ENCODE results near the gene TYW1B. TPM values are rescaled to one million over a fixed set of nuclear protein-coding genes. Genes with fewer than 3 reads are reported as not detected.
"Not testable (repeated sequence)": the region's sequence is repeated elsewhere in the genome, so short reads cannot be mapped to it uniquely, and the experiment has no call there.

Gene TYW1B
- total and polyA plus RNA-seq, 4 donors: 0.90 to 10.1 (median 1.6) TPM

- not testable (repeated sequence) for H3K4me1 ChIP-seq (ENCODE audit: control insufficient read depth in 5 of 5, insufficient read depth in 5 of 5, low read length in 5 of 5); H3K9ac ChIP-seq (ENCODE audit: insufficient read depth in 1 of 2, low read length in 2 of 2); H3K9me3 ChIP-seq (ENCODE audit: control insufficient read depth in 4 of 4, insufficient read depth in 3 of 4, low read length in 3 of 4); H3K27me3 ChIP-seq (ENCODE audit: control insufficient read depth in 3 of 3, insufficient read depth in 3 of 3, low read length in 2 of 3); ATAC-seq (ENCODE audit: insufficient read depth, low FRiP score); H3K36me3 ChIP-seq (ENCODE audit: control insufficient read depth in 4 of 4, insufficient read depth in 4 of 4, low read length in 4 of 4); H3K27ac ChIP-seq (ENCODE audit: low read depth in 1 of 2, low read length in 1 of 2); H3K4me3 ChIP-seq
- peak in 2 of 3 donors; percentile 19 to 38 for DNase-seq
- WGBS, 2 donors: 65 to 73% methylated on average over 10 of the region's 11 CpGs
These were observed 4.0 kb downstream of the TYW1B start for GRCh38 chr7:72823765-72824732.

GRCh38 chr7:72822497-72822896 lies 5.5 kb downstream of the TYW1B start:
- H3K9me3 ChIP-seq (ENCODE audit: control insufficient read depth in 4 of 4, insufficient read depth in 3 of 4, low read length in 3 of 4); H3K4me1 ChIP-seq (ENCODE audit: control insufficient read depth in 5 of 5, insufficient read depth in 5 of 5, low read length in 5 of 5); H3K27me3 ChIP-seq (ENCODE audit: control insufficient read depth in 3 of 3, insufficient read depth in 3 of 3, low read length in 2 of 3); H3K27ac ChIP-seq (ENCODE audit: low read depth in 1 of 2, low read length in 1 of 2); H3K4me3 ChIP-seq; ATAC-seq (ENCODE audit: insufficient read depth, low FRiP score); DNase-seq; H3K9ac ChIP-seq (ENCODE audit: insufficient read depth in 1 of 2, low read length in 2 of 2); H3K36me3 ChIP-seq (ENCODE audit: control insufficient read depth in 4 of 4, insufficient read depth in 4 of 4, low read length in 4 of 4): not testable (repeated sequence)
- 92 to 99% methylated on average over 3 of the region's 3 CpGs for WGBS, 2 donors

- H3K9ac ChIP-seq (ENCODE audit: insufficient read depth in 1 of 2, low read length in 2 of 2); H3K27me3 ChIP-seq (ENCODE audit: control insufficient read depth in 3 of 3, insufficient read depth in 3 of 3, low read length in 2 of 3); H3K4me1 ChIP-seq (ENCODE audit: control insufficient read depth in 5 of 5, insufficient read depth in 5 of 5, low read length in 5 of 5); H3K36me3 ChIP-seq (ENCODE audit: control insufficient read depth in 4 of 4, insufficient read depth in 4 of 4, low read length in 4 of 4); ATAC-seq (ENCODE audit: insufficient read depth, low FRiP score); H3K27ac ChIP-seq (ENCODE audit: low read depth in 1 of 2, low read length in 1 of 2); DNase-seq; H3K4me3 ChIP-seq; H3K9me3 ChIP-seq (ENCODE audit: control insufficient read depth in 4 of 4, insufficient read depth in 3 of 4, low read length in 3 of 4): not testable (repeated sequence)
- WGBS, 2 donors: 75 to 92% methylated on average over 10 of the region's 10 CpGs
These were observed 9.2 kb downstream of the TYW1B start for GRCh38 chr7:72818663-72819361.

GRCh38 chr7:72817661-72818060 lies 10.3 kb downstream of the TYW1B start:
- 97 to 100% methylated on average over 1 of the region's 1 CpG for WGBS, 2 donors
- not testable (repeated sequence) for H3K4me1 ChIP-seq (ENCODE audit: control insufficient read depth in 5 of 5, insufficient read depth in 5 of 5, low read length in 5 of 5); H3K4me3 ChIP-seq; DNase-seq; H3K9me3 ChIP-seq (ENCODE audit: control insufficient read depth in 4 of 4, insufficient read depth in 3 of 4, low read length in 3 of 4); H3K36me3 ChIP-seq (ENCODE audit: control insufficient read depth in 4 of 4, insufficient read depth in 4 of 4, low read length in 4 of 4); H3K9ac ChIP-seq (ENCODE audit: insufficient read depth in 1 of 2, low read length in 2 of 2); H3K27me3 ChIP-seq (ENCODE audit: control insufficient read depth in 3 of 3, insufficient read depth in 3 of 3, low read length in 2 of 3); H3K27ac ChIP-seq (ENCODE audit: low read depth in 1 of 2, low read length in 1 of 2); ATAC-seq (ENCODE audit: insufficient read depth, low FRiP score)

GRCh38 chr7:72816370-72817157 lies 11.4 kb downstream of the TYW1B start:
- H3K4me1 ChIP-seq (ENCODE audit: control insufficient read depth in 5 of 5, insufficient read depth in 5 of 5, low read length in 5 of 5); H3K36me3 ChIP-seq (ENCODE audit: control insufficient read depth in 4 of 4, insufficient read depth in 4 of 4, low read length in 4 of 4); H3K9me3 ChIP-seq (ENCODE audit: control insufficient read depth in 4 of 4, insufficient read depth in 3 of 4, low read length in 3 of 4); H3K27me3 ChIP-seq (ENCODE audit: control insufficient read depth in 3 of 3, insufficient read depth in 3 of 3, low read length in 2 of 3); ATAC-seq (ENCODE audit: insufficient read depth, low FRiP score); DNase-seq; H3K4me3 ChIP-seq; H3K9ac ChIP-seq (ENCODE audit: insufficient read depth in 1 of 2, low read length in 2 of 2); H3K27ac ChIP-seq (ENCODE audit: low read depth in 1 of 2, low read length in 1 of 2): not testable (repeated sequence)
- WGBS, 2 donors: 89 to 94% methylated on average over 9 of the region's 9 CpGs

GRCh38 chr7:72810437-72810836 lies 17.6 kb downstream of the TYW1B start:
- H3K27me3 ChIP-seq (ENCODE audit: control insufficient read depth in 3 of 3, insufficient read depth in 3 of 3, low read length in 2 of 3); H3K4me3 ChIP-seq; H3K27ac ChIP-seq (ENCODE audit: low read depth in 1 of 2, low read length in 1 of 2); DNase-seq; H3K4me1 ChIP-seq (ENCODE audit: control insufficient read depth in 5 of 5, insufficient read depth in 5 of 5, low read length in 5 of 5); ATAC-seq (ENCODE audit: insufficient read depth, low FRiP score); H3K9ac ChIP-seq (ENCODE audit: insufficient read depth in 1 of 2, low read length in 2 of 2); H3K9me3 ChIP-seq (ENCODE audit: control insufficient read depth in 4 of 4, insufficient read depth in 3 of 4, low read length in 3 of 4); H3K36me3 ChIP-seq (ENCODE audit: control insufficient read depth in 4 of 4, insufficient read depth in 4 of 4, low read length in 4 of 4): not testable (repeated sequence)
- WGBS, 2 donors: 43 to 64% methylated on average over 7 of the region's 7 CpGs

- H3K9ac ChIP-seq (ENCODE audit: insufficient read depth in 1 of 2, low read length in 2 of 2); H3K4me1 ChIP-seq (ENCODE audit: control insufficient read depth in 5 of 5, insufficient read depth in 5 of 5, low read length in 5 of 5); ATAC-seq (ENCODE audit: insufficient read depth, low FRiP score); H3K27me3 ChIP-seq (ENCODE audit: control insufficient read depth in 3 of 3, insufficient read depth in 3 of 3, low read length in 2 of 3); H3K27ac ChIP-seq (ENCODE audit: low read depth in 1 of 2, low read length in 1 of 2); H3K4me3 ChIP-seq; DNase-seq; H3K9me3 ChIP-seq (ENCODE audit: control insufficient read depth in 4 of 4, insufficient read depth in 3 of 4, low read length in 3 of 4): not testable (repeated sequence)
- H3K36me3 ChIP-seq (ENCODE audit: control insufficient read depth in 4 of 4, insufficient read depth in 4 of 4, low read length in 4 of 4): peaks cover 0 to 16% (median 7%) of the 10 kb centered on the region in 4 donors
- 87 to 96% methylated on average over 13 of the region's 13 CpGs for WGBS, 2 donors
These were observed 19.5 kb downstream of the TYW1B start for GRCh38 chr7:72808511-72808910.
